H1 (cell line): ENCODE data around the gene LLGL2. TPM values are rescaled to one million over a fixed set of nuclear protein-coding genes. Genes with fewer than 3 reads are reported as not detected.

Source experiments
- CTCF ChIA-PET: fragments of 300-600 bp; sonication (Branson Sonifier 250); formaldehyde crosslinking; loops from one replicate; lab custom pipeline; 2021; ENCODE audit not compliant: partially characterized antibody; lab: Charles Lee
- POLR2A ChIA-PET: fragments of 300-600 bp; sonication (Branson Sonifier 250); formaldehyde crosslinking; loops from one replicate; lab custom pipeline; 2021; ENCODE audit warnings: inconsistent platforms; ENCODE audit not compliant: partially characterized antibody; lab: Charles Lee
- DNase-seq, 2 experiments: peaks; one replicate each; pipeline versions ENCODE4 v3.0.0 to v3.0.0-alpha.2; 2010 to 2022; ENCODE audit warnings: low spot score in 2 of 2, low read depth in 1 of 2, mixed read lengths in 1 of 2
- FAIRE-seq: peaks from 2 replicates; lab custom pipeline; 2011; peaks lifted over from hg19 to GRCh38; lab: Jason Lieb, UNC
- H2AFZ ChIP-seq: 2 replicates; pipeline ENCODE4 v1.8.1; 2012; ENCODE audit warnings: low read length, inconsistent platforms
- H2AK5ac ChIP-seq: 2 replicates; pipeline ENCODE4 v1.6.1; 2013; ENCODE audit warnings: low read depth, low read length
- H2BK120ac ChIP-seq: replicated peaks from 2 replicates; pipeline ENCODE3; 2013; ENCODE audit warnings: low read depth, low read length, inconsistent platforms
- H2BK12ac ChIP-seq: 2 replicates; pipeline ENCODE4 v1.6.1; 2013; ENCODE audit warnings: low read depth, low read length
- H2BK15ac ChIP-seq: 2 replicates; pipeline ENCODE4 v1.6.1; 2013; ENCODE audit warnings: low read length
- H2BK20ac ChIP-seq: 2 replicates; pipeline ENCODE4 v1.6.1; 2013; ENCODE audit warnings: low read length
- H2BK5ac ChIP-seq: 2 replicates; pipeline ENCODE4 v1.6.1; 2013; ENCODE audit warnings: low read depth, low read length
- H3K14ac ChIP-seq: 2 replicates; pipeline ENCODE4 v1.6.1; 2013; ENCODE audit warnings: inconsistent platforms; ENCODE audit not compliant: insufficient read length
- H3K18ac ChIP-seq: 2 replicates; pipeline ENCODE4 v1.6.1; 2013; ENCODE audit warnings: low read length; ENCODE audit errors: extremely low read depth
- H3K23ac ChIP-seq: 2 replicates; pipeline ENCODE4 v1.6.1; 2013; ENCODE audit warnings: inconsistent platforms; ENCODE audit not compliant: insufficient read length
- H3K23me2 ChIP-seq: 2 replicates; pipeline ENCODE4 v1.6.1; 2013; ENCODE audit warnings: low read depth, low read length
- H3K27ac ChIP-seq: 2 replicates; pipeline ENCODE4 v1.6.1; 2011; ENCODE audit warnings: low read depth, low read length, inconsistent platforms
- H3K27me3 ChIP-seq, 4 experiments: replicated peaks in 1 of 4; 1 replicate in 1 of 4; 2 replicates in 3 of 4; pipeline versions ENCODE4 v1.6.1 to v1.8.1; 2011 to 2013; ENCODE audit warnings: low read length in 3 of 4, mild to moderate bottlenecking in 3 of 4, inconsistent platforms in 2 of 4, mixed read lengths in 2 of 4, moderate library complexity in 1 of 4; ENCODE audit not compliant: control insufficient read depth in 3 of 4, insufficient read depth in 3 of 4; ENCODE audit errors: extremely low read depth in 1 of 4
- H3K36me3 ChIP-seq, 4 experiments: 2 replicates each; pipeline versions ENCODE4 v1.6.1 to v1.8.1; 2011 to 2013; ENCODE audit warnings: mild to moderate bottlenecking in 4 of 4, low read length in 3 of 4, moderate library complexity in 2 of 4, control low read depth in 1 of 4, inconsistent platforms in 1 of 4; ENCODE audit not compliant: insufficient read depth in 4 of 4, control insufficient read depth in 2 of 4
- H3K4ac ChIP-seq: replicated peaks from 2 replicates; pipeline ENCODE3; 2013; ENCODE audit warnings: low read length, low read depth, mixed read lengths, inconsistent platforms; ENCODE audit not compliant: insufficient read length
- H3K4me1 ChIP-seq, 4 experiments: replicated peaks in 1 of 4; 1 replicate in 1 of 4; 2 replicates in 3 of 4; pipeline versions ENCODE4 v1.6.1 to v1.8.1; 2011 to 2013; ENCODE audit warnings: low read length in 3 of 4, inconsistent platforms in 2 of 4, mixed read lengths in 1 of 4; ENCODE audit not compliant: insufficient read depth in 4 of 4, control insufficient read depth in 3 of 4
- H3K4me2 ChIP-seq, 2 experiments: 2 replicates each; pipeline versions ENCODE4 v1.6.1 to v1.8.1; 2011 to 2013; ENCODE audit warnings: low read depth in 2 of 2, low read length in 2 of 2, control low read depth in 1 of 2, inconsistent platforms in 1 of 2, mild to moderate bottlenecking in 1 of 2; ENCODE audit not compliant: insufficient read depth in 1 of 2
- H3K4me3 ChIP-seq, 4 experiments: fragments of 200-600, 300-600 bp in 1 of 4; sonication (generic), shearing (Covaris generic), sonication (Bioruptor Twin) in 1 of 4; 2 replicates each; pipeline versions ENCODE4 v1.5.1 to v1.8.1; 2011 to 2016; ENCODE audit warnings: low read length in 4 of 4, low read depth in 3 of 4, control low read depth in 2 of 4, inconsistent platforms in 2 of 4, mild to moderate bottlenecking in 2 of 4, mixed read lengths in 1 of 4, moderate library complexity in 1 of 4; ENCODE audit not compliant: insufficient read depth in 2 of 4; ENCODE audit errors: extremely low read depth in 1 of 4
- H3K56ac ChIP-seq: replicated peaks from 2 replicates; pipeline ENCODE3; 2013; ENCODE audit warnings: low read depth, mild to moderate bottlenecking, mixed read lengths, low read length, inconsistent platforms; ENCODE audit not compliant: insufficient read length
- H3K79me1 ChIP-seq: 2 replicates; pipeline ENCODE4 v1.6.1; 2013; ENCODE audit warnings: low read depth, low read length, control low read depth
- H3K79me2 ChIP-seq, 2 experiments: 2 replicates each; pipeline versions ENCODE4 v1.6.1 to v1.8.1; 2012 to 2013; ENCODE audit warnings: low read length in 2 of 2, mild to moderate bottlenecking in 2 of 2, inconsistent platforms in 1 of 2; ENCODE audit not compliant: insufficient read depth in 2 of 2, control insufficient read depth in 1 of 2
- H3K9ac ChIP-seq, 4 experiments: replicated peaks in 1 of 4; 1 replicate in 1 of 4; 2 replicates in 3 of 4; pipeline versions ENCODE4 v1.6.1 to v1.8.1; 2011 to 2013; ENCODE audit warnings: low read depth in 3 of 4, low read length in 3 of 4, control low read depth in 2 of 4, mild to moderate bottlenecking in 2 of 4, moderate library complexity in 2 of 4, inconsistent platforms in 1 of 4; ENCODE audit errors: extremely low read depth in 1 of 4
- H3K9me3 ChIP-seq, 2 experiments: 2 replicates each; pipeline versions ENCODE4 v1.6.1 to v1.8.1; 2012 to 2013; ENCODE audit warnings: mild to moderate bottlenecking in 2 of 2, moderate library complexity in 2 of 2, control low read depth in 1 of 2, inconsistent platforms in 1 of 2, low read depth in 1 of 2, low read length in 1 of 2, mixed read lengths in 1 of 2; ENCODE audit not compliant: insufficient read depth in 2 of 2
- H4K20me1 ChIP-seq, 2 experiments: replicated peaks in 1 of 2; 2 replicates each; pipeline versions ENCODE3 to v1.8.1; 2011 to 2013; ENCODE audit warnings: inconsistent platforms in 2 of 2, low read length in 2 of 2, mild to moderate bottlenecking in 1 of 2; ENCODE audit not compliant: insufficient read depth in 2 of 2, control insufficient read depth in 1 of 2
- H4K5ac ChIP-seq: 2 replicates; pipeline ENCODE4 v1.6.1; 2013; ENCODE audit warnings: low read length, low read depth, mixed read lengths, inconsistent platforms; ENCODE audit not compliant: insufficient read length
- H4K8ac ChIP-seq: 2 replicates; pipeline ENCODE4 v1.8.0; 2013; ENCODE audit warnings: mild to moderate bottlenecking, moderate library complexity, low read length, inconsistent platforms; ENCODE audit not compliant: insufficient read depth; ENCODE audit errors: extremely low read depth
- H4K91ac ChIP-seq: replicated peaks from 2 replicates; pipeline ENCODE3; 2013; ENCODE audit warnings: low read length, mixed read lengths, inconsistent platforms; ENCODE audit not compliant: insufficient read length
- ASH2L ChIP-seq: fragments of 200-600, 300-600 bp; sonication (generic); IDR thresholded peaks from one replicate; pipeline ENCODE4 v1.7.1; 2017; ENCODE audit warnings: low read length
- CHD1 ChIP-seq: IDR thresholded peaks from 2 replicates; pipeline ENCODE4 v1.6.1; 2012; ENCODE audit warnings: low read depth, low read length, improper control_type of control experiment
- EZH2 ChIP-seq: fragments of 200-600 bp; sonication (generic); IDR thresholded peaks from 2 replicates; pipeline ENCODE4 v1.7.1; 2012; ENCODE audit warnings: low read depth, mild to moderate bottlenecking, moderate library complexity, low read length, inconsistent platforms; ENCODE audit not compliant: severe bottlenecking
- MAFK ChIP-seq: IDR thresholded peaks from 2 replicates; pipeline ENCODE4 v1.6.1; 2012; ENCODE audit warnings: low read depth, mild to moderate bottlenecking, improper control_type of control experiment, low read length
- POU5F1 ChIP-seq: IDR thresholded peaks from 2 replicates; pipeline ENCODE4 v1.6.1; 2011; ENCODE audit warnings: low read depth, mild to moderate bottlenecking, low read length, moderate library complexity
- RNF2 ChIP-seq: fragments of 200-900, 300-1000 bp; sonication (generic); IDR thresholded peaks from 2 replicates; pipeline ENCODE4 v1.7.1; 2016; ENCODE audit warnings: borderline replicate concordance, low read depth, mild to moderate bottlenecking, antibody characterized with exemption, low read length; ENCODE audit not compliant: poor library complexity, severe bottlenecking; ENCODE audit errors: missing control alignments
- SP2 ChIP-seq: IDR thresholded peaks from 2 replicates; pipeline ENCODE4 v1.6.1; 2012; ENCODE audit warnings: mild to moderate bottlenecking, low read length, inconsistent platforms
- SRF ChIP-seq: IDR thresholded peaks from 2 replicates; pipeline ENCODE4 v1.6.1; 2011; ENCODE audit warnings: mild to moderate bottlenecking, low read depth, low read length, moderate library complexity
- TAF1 ChIP-seq: IDR thresholded peaks from 2 replicates; pipeline ENCODE4 v1.6.1; 2011; ENCODE audit warnings: mild to moderate bottlenecking, low read depth, low read length
- WGBS, 2 experiments: shearing (Covaris generic) in 1 of 2; methylation state at CpG; one replicate each; pipeline versions ENCODE4 v1.1.6 to v1.1.7; 2013 to 2015; ENCODE audit warnings: low lambda C conversion rate in 2 of 2, mixed read lengths in 2 of 2, inconsistent platforms in 1 of 2, low coverage in 1 of 2, missing lambda C conversion rate in 1 of 2; ENCODE audit not compliant: insufficient replicate concordance in 2 of 2, insufficient coverage in 1 of 2, insufficient read length in 1 of 2; ENCODE audit errors: extremely low coverage in 1 of 2, missing lambda C conversion rate in 1 of 2; 5-methylcytosine and 5-hydroxymethylcytosine counted together
- polyA plus RNA-seq, 7 experiments: library from polyadenylated mRNA; depleted of rRNA in 3 of 7; stranded (reverse) in 5 of 7; unstranded in 2 of 7; fragments of >200 nt in 5 of 7; fragments of 200-250 nt in 2 of 7; gene quantifications; 1 replicate in 5 of 7; 2 replicates in 1 of 7; 4 replicates in 1 of 7; pipeline versions ENCODE4 v1.2.1 to v1.2.3, GENCODE V29; 2011 to 2013; ENCODE audit warnings: missing spikeins in 2 of 7, mixed read lengths in 2 of 7
- total RNA-seq: library from RNA; stranded (reverse); fragmentation: NEBNext Ultra II Directional; extraction: Animal tissue kit (Norgen Biotek cat#: 25700); gene quantifications from 2 replicates; pipeline ENCODE4 v1.2.1, GENCODE V29; 2021
- TF ChIP-seq, protein P1 (sequence below), 3 experiments: IDR thresholded peaks; 1 replicate in 2 of 3; 2 replicates in 1 of 3; pipeline versions ENCODE4 v1.5.1 to v1.6.1; 2011; ENCODE audit warnings: low read length in 3 of 3, mild to moderate bottlenecking in 3 of 3, inconsistent platforms in 2 of 3, low read depth in 1 of 3, moderate library complexity in 1 of 3; ENCODE audit not compliant: insufficient read depth in 1 of 3; ENCODE audit errors: control extremely low read depth in 1 of 3

Gene LLGL2
- total and polyA plus RNA-seq, 2 of the 8 experiments (the other 6 are each of a cell fraction or from before 2014, with no cell fraction given): 64.5 to 77.1 TPM

DNA sequence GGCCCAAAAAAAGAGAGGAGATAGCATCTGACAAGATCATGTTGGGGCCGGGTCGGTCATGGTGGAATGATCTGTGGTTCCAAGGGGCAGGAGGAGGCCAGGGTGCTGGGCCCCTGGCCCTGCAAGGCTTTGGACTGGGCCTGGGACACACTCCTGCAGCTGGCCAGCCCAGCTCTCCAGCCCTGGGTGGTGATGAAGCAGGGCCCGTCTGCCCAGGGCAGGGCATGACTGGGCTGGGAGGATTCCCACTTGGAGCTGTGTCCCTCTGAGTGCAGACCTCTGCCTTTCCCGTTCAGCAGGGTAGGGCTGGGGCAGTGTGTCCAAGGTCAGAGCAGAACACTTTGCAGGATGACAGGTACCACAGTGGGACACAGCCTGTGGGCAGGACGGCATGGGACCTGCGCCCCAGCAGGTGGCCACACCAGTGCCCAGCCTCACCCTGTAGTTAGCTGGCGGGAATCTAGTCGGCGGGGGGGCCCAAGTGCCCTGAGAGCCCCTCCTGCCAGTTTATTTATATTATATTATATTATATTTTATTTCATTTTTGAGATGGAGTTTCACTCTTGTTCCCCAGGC lies 34.5 kb downstream of the LLGL2 start:
- H3K14ac ChIP-seq: no peak overlapping the region
- no peak for FAIRE-seq
- ChIA-PET POLR2A (no interaction called here), CTCF (interaction anchor here (0.6 to 1.7 kb wide), 11 partner anchors 9 to 187 kb away, joined by 3 to 6 read pairs (median 3); no protein-coding TSS in a partner anchor)
- no peak overlapping the region for H4K91ac ChIP-seq
- peaks cover 0 to 17% (median 5%) of the 10 kb centered on the region in 4 experiments; a peak in 4 of 7 replicates for H3K4me1 ChIP-seq
- H3K18ac ChIP-seq: no peak overlapping the region
- no peak overlapping the region for H3K4me3 ChIP-seq
- H3K27me3 ChIP-seq: no peaks in the 10 kb centered on the region
- no peak overlapping the region for H3K23ac ChIP-seq
- peaks cover 3 to 12% (median 10%) of the 10 kb centered on the region in 4 experiments for H3K36me3 ChIP-seq
- H3K27ac ChIP-seq: no peak overlapping the region
- H3K9me3 ChIP-seq: no peaks in the 10 kb centered on the region
- H3K23me2 ChIP-seq: no peaks in the 10 kb centered on the region
- H4K8ac ChIP-seq: no peak overlapping the region
- H2BK12ac ChIP-seq: no peak overlapping the region
- H4K5ac ChIP-seq: no peak overlapping the region
- H2AK5ac ChIP-seq: no peak overlapping the region
- H3K79me1 ChIP-seq: no peaks in the 10 kb centered on the region
- no peak overlapping the region for H3K56ac ChIP-seq
- no peak overlapping the region for H3K4ac ChIP-seq
- H2BK120ac ChIP-seq: no peak overlapping the region
- H4K20me1 ChIP-seq: peaks cover 0 to 7% of the 10 kb centered on the region in 2 experiments
- no peak for TF ChIP-seq RNF2
- no peak for TF ChIP-seq MAFK
- no peak for TF ChIP-seq EZH2
- no peak for TF ChIP-seq CHD1
- TF ChIP-seq, protein P1, sequence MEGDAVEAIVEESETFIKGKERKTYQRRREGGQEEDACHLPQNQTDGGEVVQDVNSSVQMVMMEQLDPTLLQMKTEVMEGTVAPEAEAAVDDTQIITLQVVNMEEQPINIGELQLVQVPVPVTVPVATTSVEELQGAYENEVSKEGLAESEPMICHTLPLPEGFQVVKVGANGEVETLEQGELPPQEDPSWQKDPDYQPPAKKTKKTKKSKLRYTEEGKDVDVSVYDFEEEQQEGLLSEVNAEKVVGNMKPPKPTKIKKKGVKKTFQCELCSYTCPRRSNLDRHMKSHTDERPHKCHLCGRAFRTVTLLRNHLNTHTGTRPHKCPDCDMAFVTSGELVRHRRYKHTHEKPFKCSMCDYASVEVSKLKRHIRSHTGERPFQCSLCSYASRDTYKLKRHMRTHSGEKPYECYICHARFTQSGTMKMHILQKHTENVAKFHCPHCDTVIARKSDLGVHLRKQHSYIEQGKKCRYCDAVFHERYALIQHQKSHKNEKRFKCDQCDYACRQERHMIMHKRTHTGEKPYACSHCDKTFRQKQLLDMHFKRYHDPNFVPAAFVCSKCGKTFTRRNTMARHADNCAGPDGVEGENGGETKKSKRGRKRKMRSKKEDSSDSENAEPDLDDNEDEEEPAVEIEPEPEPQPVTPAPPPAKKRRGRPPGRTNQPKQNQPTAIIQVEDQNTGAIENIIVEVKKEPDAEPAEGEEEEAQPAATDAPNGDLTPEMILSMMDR (IDR thresholded peaks at IDR 0.05; ENCODE audit: control extremely low read depth in 1 of 3, insufficient read depth in 1 of 3, low read depth in 1 of 3, low read length in 3 of 3): no peak
- no peak for TF ChIP-seq POU5F1
- no peak for TF ChIP-seq SRF
- TF ChIP-seq SP2: no peak
- TF ChIP-seq TAF1: no peak
- TF ChIP-seq ASH2L: no peak
- H2BK20ac ChIP-seq: no peak overlapping the region
- 87% methylated on average over 9 of the region's 9 CpGs; no CpG with 5 or more reads in 1 of the 2 experiments for WGBS, 2 experiments
- no peak for DNase-seq
- no peaks in the 10 kb centered on the region for H3K79me2 ChIP-seq
- no peak overlapping the region for H3K9ac ChIP-seq
- H2BK5ac ChIP-seq: no peak overlapping the region
- no peak overlapping the region for H3K4me2 ChIP-seq
- no peak overlapping the region for H2BK15ac ChIP-seq
- H2AFZ ChIP-seq: no peak overlapping the region
